Heart right ventricle (tissue), 16 donors: ENCODE measurements around the gene TRIM77. TPM values are rescaled to one million over a fixed set of nuclear protein-coding genes. Genes with fewer than 3 reads are reported as not detected.
"Not testable (repeated sequence)": the region's sequence is repeated elsewhere in the genome, so short reads cannot be mapped to it uniquely, and the experiment has no call there.

ENCODE experiments used
- ATAC-seq, 8 donors: fragments of 200-7000 bp; cut with Tn5 transposase; one replicate each; pipeline ENCODE4 v1.9.1; 2020; ENCODE audit warnings: mild to moderate bottlenecking in 8 of 8, moderate library complexity in 8 of 8, moderate number of reproducible peaks in 1 of 8
- DNase-seq, 2 donors: peaks; one replicate each; pipeline ENCODE4 v3.0.0-alpha.2; 2020
- H3K27ac ChIP-seq, 10 donors: fragments of 200-600 bp; sonication (generic) in 2 of 10; one replicate each; pipeline versions ENCODE4 v1.5.0 to v1.8.0; 2020 to 2022; ENCODE audit warnings: mild to moderate bottlenecking in 3 of 10
- H3K27me3 ChIP-seq, 7 donors: fragments of 200-600 bp; one replicate each; pipeline ENCODE4 v1.8.0; 2021 to 2022; ENCODE audit warnings: mild to moderate bottlenecking in 2 of 7
- H3K36me3 ChIP-seq, 9 donors: fragments of 200-600 bp; sonication (generic) in 1 of 9; one replicate each; pipeline versions ENCODE4 v1.5.0 to v1.8.0; 2020 to 2022; ENCODE audit warnings: mild to moderate bottlenecking in 2 of 9
- H3K4me1 ChIP-seq, 9 donors: fragments of 200-600 bp; sonication (generic) in 1 of 9; one replicate each; pipeline versions ENCODE4 v1.5.0 to v1.8.0; 2020 to 2022; ENCODE audit warnings: mild to moderate bottlenecking in 4 of 9
- H3K4me3 ChIP-seq, 10 donors: fragments of 200-600 bp; sonication (generic) in 2 of 10; one replicate each; pipeline versions ENCODE4 v1.5.0 to v1.8.0; 2020 to 2022; ENCODE audit warnings: mild to moderate bottlenecking in 7 of 10, moderate library complexity in 2 of 10
- H3K9me3 ChIP-seq, 11 donors: fragments of 200-600 bp in 10 of 11; sonication (generic) in 2 of 11; one replicate each; pipeline versions ENCODE4 v1.5.0 to v1.8.0; 2013 to 2022; ENCODE audit warnings: mild to moderate bottlenecking in 2 of 11, control low read depth in 1 of 11, moderate library complexity in 1 of 11
- WGBS, 2 donors: extraction: QIAGEN DNeasy Blood & Tissue Kit; methylation state at CpG; one replicate each; pipeline ENCODE4 v1.1.7; 2013; ENCODE audit warnings: inconsistent platforms in 1 of 2; 5-methylcytosine and 5-hydroxymethylcytosine counted together
- intact Hi-C, 10 donors: fragments of 100-400 bp; cut with DNase I; formaldehyde crosslinking; loops; one replicate each; pipeline versions ENCODE4 v1.11.1 to v1.14.2; 2022
- polyA plus RNA-seq, 2 donors: library from polyadenylated mRNA; stranded (reverse); fragments of 200-250 nt; gene quantifications; one replicate each; pipeline ENCODE4 v1.2.3, GENCODE V29; 2013
- total RNA-seq, 10 donors: library from RNA; stranded (reverse); fragmentation: NEBNext Ultra II Directional in 3 of 10; extraction: Animal tissue kit (Norgen Biotek cat#: 25700) in 3 of 10; gene quantifications; one replicate each; pipeline versions ENCODE4 v1.2.1 to v1.2.4, GENCODE V29; 2021 to 2023
- TF ChIP-seq, protein P1 (sequence below), 9 donors: fragments of 200-600 bp; sonication (generic) in 2 of 9; IDR thresholded peaks; one replicate each; pipeline versions ENCODE4 v1.5.0 to v1.8.0; 2021 to 2022; ENCODE audit warnings: antibody characterized with exemption in 9 of 9, mild to moderate bottlenecking in 5 of 9, moderate library complexity in 1 of 9
- donor health status: Arrhythmogenic right ventricular cardiomyopathy.
- donor health status: ischemic (EF 13 %, LVEDD 7.1; RV severe dilation, severe dysfunction).
- donor health status: healthy with polysubstance abuse.
- donor health status: DM: no; HTN: yes; CAD: no.
- donor health status: DM: no; HTN: no; CAD: no.
- donor health status: ischemic (EF 25% LVEDD 6.9; RV normal size, moderate dysfunction).
- donor health status: ischemic (EF 25% LVEDD 5.7; RV mildly dilated, moderate dysfunction).
- donor health status: healthy.
- donor health status: DM: yes; HTN: yes; CAD: no.
- donor health status: Ischemic cardiomyopathy.
- donor health status: ischemic (EF 35%, LVEDD 5.7; RV mildly dilated, moderate dysfunction).
- donor health status: nonischemic (EF 11% LVEDD 7.7; RV severe dilation, severe dysfunction).
- donor health status: DM: yes; HTN: yes; CAD: no.
- donor health status: PGD.
- donor health status: ischemic (EF 29% LVEDD 5.4; RV normal size, mild dysfunction).
- donor health status: nonischemic (EF 23%, LVEDD 6.1; RV moderate dilation, normal function).

TRIM77 gene
- total and polyA plus RNA-seq, 12 donors: not detected

DNA sequence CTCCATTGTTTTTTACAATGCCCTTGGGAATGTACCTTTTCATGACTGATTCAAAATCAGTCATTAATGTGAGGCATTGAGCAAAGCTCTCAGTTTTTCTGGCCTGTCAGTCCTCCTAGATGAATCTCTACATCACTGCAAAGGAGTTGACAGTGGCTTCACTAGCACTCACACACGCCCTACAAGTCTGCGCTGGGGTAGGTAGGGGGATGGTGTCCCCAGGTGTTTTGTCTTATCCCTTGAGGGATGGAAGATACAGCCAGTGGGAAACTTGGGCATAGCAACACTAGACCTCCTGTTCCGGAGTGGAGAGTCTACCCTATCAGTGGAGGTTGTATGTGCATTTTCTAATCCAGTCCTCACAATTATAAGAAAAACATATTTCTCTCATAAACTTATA is 27.0 kb downstream of the TRIM77 start:
- DNase-seq: no peak
- Histone ChIP-seq H3K4me3 (no peak overlapping the region), H3K4me1 (no peaks in the 10 kb centered on the region), H3K36me3 (no peaks in the 10 kb centered on the region), H3K9me3 (no peaks in the 10 kb centered on the region), H3K27ac (no peak overlapping the region), H3K27me3 (no peaks in the 10 kb centered on the region)
- intact Hi-C loops: no loop called here
- 80 to 82% methylated on average over 3 of the region's 3 CpGs for WGBS, 2 donors
- no peak for ATAC-seq
- TF ChIP-seq, protein P1, sequence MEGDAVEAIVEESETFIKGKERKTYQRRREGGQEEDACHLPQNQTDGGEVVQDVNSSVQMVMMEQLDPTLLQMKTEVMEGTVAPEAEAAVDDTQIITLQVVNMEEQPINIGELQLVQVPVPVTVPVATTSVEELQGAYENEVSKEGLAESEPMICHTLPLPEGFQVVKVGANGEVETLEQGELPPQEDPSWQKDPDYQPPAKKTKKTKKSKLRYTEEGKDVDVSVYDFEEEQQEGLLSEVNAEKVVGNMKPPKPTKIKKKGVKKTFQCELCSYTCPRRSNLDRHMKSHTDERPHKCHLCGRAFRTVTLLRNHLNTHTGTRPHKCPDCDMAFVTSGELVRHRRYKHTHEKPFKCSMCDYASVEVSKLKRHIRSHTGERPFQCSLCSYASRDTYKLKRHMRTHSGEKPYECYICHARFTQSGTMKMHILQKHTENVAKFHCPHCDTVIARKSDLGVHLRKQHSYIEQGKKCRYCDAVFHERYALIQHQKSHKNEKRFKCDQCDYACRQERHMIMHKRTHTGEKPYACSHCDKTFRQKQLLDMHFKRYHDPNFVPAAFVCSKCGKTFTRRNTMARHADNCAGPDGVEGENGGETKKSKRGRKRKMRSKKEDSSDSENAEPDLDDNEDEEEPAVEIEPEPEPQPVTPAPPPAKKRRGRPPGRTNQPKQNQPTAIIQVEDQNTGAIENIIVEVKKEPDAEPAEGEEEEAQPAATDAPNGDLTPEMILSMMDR (IDR thresholded peaks at IDR 0.05): no peak

DNA sequence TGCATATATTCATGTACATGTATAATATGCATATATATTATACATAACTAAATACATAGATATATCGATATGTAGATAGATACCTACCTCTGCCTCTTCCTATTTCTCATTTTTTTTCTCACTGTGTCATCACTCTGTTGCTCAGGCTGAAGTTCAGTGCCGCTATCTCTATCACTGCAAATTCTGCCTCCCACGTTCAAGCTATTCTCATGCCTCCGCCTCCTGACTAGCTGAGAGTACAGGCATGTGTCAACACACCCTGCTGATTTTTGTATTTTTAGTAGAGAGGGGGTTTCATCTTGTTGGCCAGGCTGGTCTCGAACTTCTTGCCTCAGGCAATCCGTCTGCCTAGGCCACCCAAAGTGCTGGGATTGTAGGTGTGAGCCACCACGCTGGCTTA is 31.3 kb downstream of the TRIM77 start:
- H3K4me1 ChIP-seq, ATAC-seq, H3K9me3 ChIP-seq, H3K4me3 ChIP-seq, DNase-seq, H3K27ac ChIP-seq, intact Hi-C loops, H3K36me3 ChIP-seq, H3K27me3 ChIP-seq: not testable (repeated sequence)
- 75 to 84% methylated on average over 7 of the region's 7 CpGs for WGBS, 2 donors

DNA sequence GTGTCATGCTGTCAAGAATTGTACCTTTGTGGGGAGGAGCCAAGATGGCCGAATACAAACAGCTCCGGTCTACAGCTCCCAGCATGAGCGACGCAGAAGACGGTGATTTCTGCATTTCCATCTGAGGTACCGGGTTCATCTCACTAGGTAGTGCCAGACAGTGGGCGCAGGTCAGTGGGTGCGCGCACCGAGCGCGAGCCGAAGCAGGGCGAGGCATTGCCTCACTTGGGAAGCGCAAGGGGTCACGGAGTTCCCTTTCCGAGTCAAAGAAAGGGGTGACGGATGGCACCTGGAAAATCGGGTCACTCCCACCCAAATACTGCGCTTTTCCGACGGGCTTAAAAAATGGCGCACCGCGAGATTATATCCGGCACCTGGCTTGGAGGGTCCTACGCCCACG is 34.1 kb downstream of the TRIM77 start:
- DNase-seq, intact Hi-C loops, H3K4me3 ChIP-seq, H3K9me3 ChIP-seq, H3K4me1 ChIP-seq, H3K27ac ChIP-seq, H3K36me3 ChIP-seq, H3K27me3 ChIP-seq, ATAC-seq: not testable (repeated sequence)
- WGBS, 2 donors: 93 to 95% methylated on average over 25 to 28 of the region's 28 CpGs

DNA sequence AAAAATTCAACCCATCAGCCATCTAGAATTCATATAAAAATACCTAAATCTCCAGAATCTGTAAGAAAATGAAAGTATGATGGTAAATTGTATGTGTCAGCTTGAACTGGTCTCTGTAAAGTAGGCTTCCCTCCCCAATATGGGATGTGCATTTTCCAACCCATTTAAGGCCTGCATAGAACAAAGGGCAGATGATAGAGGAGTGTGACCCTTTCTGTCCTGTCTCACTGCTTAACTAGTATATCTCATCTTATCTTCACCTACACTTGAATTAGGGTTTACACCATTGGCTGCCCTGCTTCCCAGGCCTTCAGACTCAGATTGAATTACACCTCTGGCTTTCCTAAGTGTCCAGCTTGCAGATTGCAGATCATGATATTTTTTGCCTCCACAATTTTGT is 40.7 kb downstream of the TRIM77 start:
- H3K36me3 ChIP-seq, H3K4me3 ChIP-seq, H3K27me3 ChIP-seq, H3K4me1 ChIP-seq, H3K27ac ChIP-seq, intact Hi-C loops, DNase-seq, H3K9me3 ChIP-seq, ATAC-seq: not testable (repeated sequence)

Other genes starting within 250 kb of the TRIM77 start
- 1 to 10 TPM; 1.5 to 6.7 (median 2.5) TPM for gene NOX4, start 218.9 kb upstream of the TRIM77 start, total RNA-seq
- gene NOX4, start 218.9 kb upstream of the TRIM77 start, polyA plus RNA-seq: 1 to 10 TPM; 1.8 to 4.0 TPM
- not detected for gene TRIM49, start 98.3 kb downstream of the TRIM77 start, total RNA-seq
- gene TRIM49, start 98.3 kb downstream of the TRIM77 start, polyA plus RNA-seq: not detected
- not detected for gene TRIM64B, start 168.2 kb downstream of the TRIM77 start, total RNA-seq
- gene TRIM64B, start 168.2 kb downstream of the TRIM77 start, polyA plus RNA-seq: not detected
- gene TRIM49D1, start 211.9 kb downstream of the TRIM77 start, total RNA-seq: not detected
- not detected for gene TRIM49D1, start 211.9 kb downstream of the TRIM77 start, polyA plus RNA-seq
- under 1 TPM in 1 of 10 donors, not detected in 9; 0.15 TPM for gene TRIM49D2, start 213.8 kb downstream of the TRIM77 start, total RNA-seq
- not detected for gene TRIM49D2, start 213.8 kb downstream of the TRIM77 start, polyA plus RNA-seq